GM23338 (cell line): ENCODE results near the gene METTL14. TPM values are rescaled to one million over a fixed set of nuclear protein-coding genes. Genes with fewer than 3 reads are reported as not detected.

Source experiments
- ATAC-seq: fragments of 200-7000 bp; cut with Tn5 transposase; 3 replicates; pipeline ENCODE4 v1.9.1; 2020
- DNase-seq: peaks from one replicate; pipeline ENCODE4 v3.0.0-alpha.2; 2015; ENCODE audit warnings: low spot score
- H2AFZ ChIP-seq: fragments of 200-600 bp; sonication (generic); 2 replicates; pipeline ENCODE4 v1.8.0; 2016; ENCODE audit warnings: antibody characterized with exemption, mild to moderate bottlenecking, moderate library complexity
- H3F3A ChIP-seq: fragments of 200-600 bp; sonication (generic); replicated peaks from 2 replicates; pipeline ENCODE4 v1.8.0; 2017; ENCODE audit warnings: antibody characterized with exemption, mixed run types, low read depth
- H3K27ac ChIP-seq: fragments of 200-600 bp; sonication (generic); 2 replicates; pipeline ENCODE4 v1.6.1; 2016; ENCODE audit warnings: low read depth
- H3K27me3 ChIP-seq: fragments of 200-600 bp; sonication (generic); 2 replicates; pipeline ENCODE4 v1.8.0; 2016; ENCODE audit warnings: mild to moderate bottlenecking, mixed run types, moderate library complexity; ENCODE audit not compliant: insufficient read depth
- H3K36me3 ChIP-seq: fragments of 200-600 bp; sonication (generic); 2 replicates; pipeline ENCODE4 v1.8.0; 2016; ENCODE audit warnings: mild to moderate bottlenecking; ENCODE audit not compliant: insufficient read depth
- H3K4me1 ChIP-seq: fragments of 200-600 bp; sonication (generic); 2 replicates; pipeline ENCODE4 v1.8.0; 2016; ENCODE audit warnings: mild to moderate bottlenecking, moderate library complexity; ENCODE audit not compliant: insufficient read depth
- H3K4me2 ChIP-seq: fragments of 200-600 bp; sonication (generic); 2 replicates; pipeline ENCODE4 v1.7.1; 2017; ENCODE audit warnings: mixed run types
- H3K4me3 ChIP-seq: fragments of 200-600 bp; sonication (generic); 2 replicates; pipeline ENCODE4 v1.6.1; 2016; ENCODE audit warnings: mixed run types
- H3K79me2 ChIP-seq: fragments of 200-600 bp; sonication (generic); replicated peaks from 2 replicates; pipeline ENCODE4 v1.8.0; 2017; ENCODE audit warnings: mild to moderate bottlenecking; ENCODE audit not compliant: insufficient read depth
- H3K9me2 ChIP-seq: fragments of 200-600 bp; sonication (generic); 2 replicates; pipeline ENCODE4 v1.8.0; 2017; ENCODE audit not compliant: insufficient read depth
- H4K20me1 ChIP-seq: fragments of 200-600 bp; sonication (generic); replicated peaks from 2 replicates; pipeline ENCODE4 v1.8.0; 2017; ENCODE audit warnings: mild to moderate bottlenecking; ENCODE audit not compliant: insufficient read depth
- H3K27ac Mint-ChIP-seq: 2 replicates; pipeline ENCODE4 v1.8.0; 2020; ENCODE audit warnings: inconsistent platforms, mild to moderate bottlenecking, moderate library complexity, mixed read lengths
- H3K27me3 Mint-ChIP-seq: 3 replicates; pipeline ENCODE4 v1.8.0; 2022; ENCODE audit warnings: low read depth, mild to moderate bottlenecking, moderate library complexity, mixed read lengths, inconsistent platforms; ENCODE audit not compliant: insufficient read depth, poor library complexity
- H3K36me3 Mint-ChIP-seq: 3 replicates; pipeline ENCODE4 v1.8.0; 2021; ENCODE audit warnings: low read depth, mild to moderate bottlenecking, inconsistent platforms, moderate library complexity, mixed read lengths
- H3K4me1 Mint-ChIP-seq: 3 replicates; pipeline ENCODE4 v1.8.0; 2020; ENCODE audit warnings: mild to moderate bottlenecking, inconsistent platforms, mixed read lengths
- H3K4me3 Mint-ChIP-seq: 3 replicates; pipeline ENCODE4 v1.8.0; 2021; ENCODE audit warnings: moderate library complexity, mild to moderate bottlenecking, inconsistent platforms, mixed read lengths
- H3K9me3 Mint-ChIP-seq: 3 replicates; pipeline ENCODE4 v1.8.0; 2020; ENCODE audit warnings: moderate library complexity, mild to moderate bottlenecking, inconsistent platforms, mixed read lengths
- CREB1 ChIP-seq: fragments of 250-450 bp; sonication (Bioruptor Pico); IDR thresholded peaks from 2 replicates; pipeline ENCODE4 v1.5.0; 2020; ENCODE audit warnings: low read depth, mild to moderate bottlenecking, moderate library complexity
- CTCF ChIP-seq, 2 experiments: fragments of 200-600 bp in 1 of 2; sonication (generic) in 1 of 2; conservative IDR thresholded peaks; 2 replicates each; pipeline versions ENCODE4 v1.5.1 to v1.6.1; 2016 to 2017; ENCODE audit warnings: antibody characterized with exemption in 2 of 2, low read depth in 2 of 2, mild to moderate bottlenecking in 2 of 2, moderate library complexity in 1 of 2
- EZH2 ChIP-seq: fragments of 200-600 bp; sonication (generic); IDR thresholded peaks from one replicate; pipeline ENCODE4 v1.8.0; 2017; ENCODE audit warnings: antibody characterized with exemption, mild to moderate bottlenecking, low read depth; ENCODE audit not compliant: unreplicated experiment
- EZH2phosphoT487 ChIP-seq: fragments of 200-600 bp; sonication (generic); IDR thresholded peaks from one replicate; pipeline ENCODE4 v1.8.1; 2018; ENCODE audit warnings: antibody characterized with exemption; ENCODE audit not compliant: unreplicated experiment
- JUNB ChIP-seq: IDR thresholded peaks from one replicate; pipeline ENCODE4 v1.6.1; 2016; ENCODE audit warnings: antibody characterized with exemption; ENCODE audit not compliant: unreplicated experiment
- NANOG ChIP-seq: IDR thresholded peaks from 2 replicates; pipeline ENCODE4 v1.6.1; 2016; ENCODE audit warnings: antibody characterized with exemption, borderline replicate concordance
- POLR2AphosphoS5 ChIP-seq: IDR thresholded peaks from 2 replicates; pipeline ENCODE4 v1.6.1; 2016; ENCODE audit warnings: antibody characterized with exemption, low read depth
- STAT1 ChIP-seq: IDR thresholded peaks from one replicate; pipeline ENCODE4 v1.6.1; 2016; ENCODE audit warnings: antibody characterized with exemption; ENCODE audit not compliant: unreplicated experiment
- ZNF114 ChIP-seq: fragments of 250-450 bp; sonication (Bioruptor Pico); IDR thresholded peaks from 2 replicates; pipeline ENCODE4 v1.5.0; 2020; ENCODE audit warnings: mild to moderate bottlenecking, moderate library complexity
- ZNF331 ChIP-seq: fragments of 250-450 bp; sonication (Bioruptor Pico); IDR thresholded peaks from 2 replicates; pipeline ENCODE4 v1.5.0; 2020; ENCODE audit warnings: low read depth, mild to moderate bottlenecking, moderate library complexity
- ZNF462 ChIP-seq: fragments of 250-450 bp; sonication (Bioruptor Pico); IDR thresholded peaks from 2 replicates; pipeline ENCODE4 v1.5.0; 2020; ENCODE audit warnings: mild to moderate bottlenecking, moderate library complexity
- polyA plus RNA-seq: library from polyadenylated mRNA; unstranded; fragments of >200 nt; fragmentation: Nextera tagmentation; extraction: Ambion mirVana; gene quantifications from 2 replicates; pipeline ENCODE4 v1.2.1, GENCODE V29; 2016
- total RNA-seq: library from RNA; depleted of rRNA; stranded (reverse); fragments of >200 nt; shearing (Covaris generic); gene quantifications from 2 replicates; pipeline ENCODE4 v1.2.3, GENCODE V29; 2014
- TF ChIP-seq, protein P1 (sequence below): IDR thresholded peaks from one replicate; pipeline ENCODE4 v1.6.1; 2018; ENCODE audit warnings: antibody characterized with exemption; ENCODE audit not compliant: unreplicated experiment
- TF ChIP-seq, protein P2 (sequence below): IDR thresholded peaks from 2 replicates; pipeline ENCODE4 v1.6.1; 2016; ENCODE audit warnings: antibody characterized with exemption

METTL14 gene
- total and polyA plus RNA-seq, 2 experiments from 2014 or later = 39.3 to 56.8 TPM

- Mint-ChIP-seq H3K27me3 (peaks cover 2% of the 10 kb centered on the region), H3K27ac (no peak overlapping the region), H3K9me3 (no peaks in the 10 kb centered on the region), H3K36me3 (peaks cover 47% of the 10 kb centered on the region; the same call in 2 of the 3 replicates), H3K4me3 (no peak overlapping the region), H3K4me1 (peaks cover 3% of the 10 kb centered on the region; the same call in 2 of the 3 replicates)
- Histone ChIP-seq H4K20me1 (0 out of 2 replicates have a peak, but pooled peaks cover 4% of the 10 kb centered on the region), H3K4me3 (no peak overlapping the region), H3K4me2 (no peak overlapping the region), H3F3A (peaks cover 3% of the 10 kb centered on the region; the same call in 1 of the 2 replicates), H3K27me3 (no peaks in the 10 kb centered on the region), H3K27ac (no peak overlapping the region), H3K79me2 (no peaks in the 10 kb centered on the region), H3K9me2 (no peaks in the 10 kb centered on the region), H3K36me3 (peaks cover 26% of the 10 kb centered on the region), H3K4me1 (0 out of 2 replicates have a peak, but pooled peaks cover 6% of the 10 kb centered on the region), H2AFZ (no peak overlapping the region)
- DNase-seq (no peak), ATAC-seq (no peak)
- TF ChIP-seq ZNF114 (CRISPR knock-in tag) (no peak), CREB1 (CRISPR knock-in tag) (no peak), EZH2phosphoT487 (no peak), EZH2 (no peak), JUNB (no peak), CTCF (conservative IDR thresholded peaks at IDR 0.05; ENCODE audit: low read depth in 2 of 2) (no peak), ZNF462 (no peak), STAT1 (no peak), NANOG (no peak), POLR2AphosphoS5 (no peak), ZNF331 (no peak)
- TF ChIP-seq, protein P1, sequence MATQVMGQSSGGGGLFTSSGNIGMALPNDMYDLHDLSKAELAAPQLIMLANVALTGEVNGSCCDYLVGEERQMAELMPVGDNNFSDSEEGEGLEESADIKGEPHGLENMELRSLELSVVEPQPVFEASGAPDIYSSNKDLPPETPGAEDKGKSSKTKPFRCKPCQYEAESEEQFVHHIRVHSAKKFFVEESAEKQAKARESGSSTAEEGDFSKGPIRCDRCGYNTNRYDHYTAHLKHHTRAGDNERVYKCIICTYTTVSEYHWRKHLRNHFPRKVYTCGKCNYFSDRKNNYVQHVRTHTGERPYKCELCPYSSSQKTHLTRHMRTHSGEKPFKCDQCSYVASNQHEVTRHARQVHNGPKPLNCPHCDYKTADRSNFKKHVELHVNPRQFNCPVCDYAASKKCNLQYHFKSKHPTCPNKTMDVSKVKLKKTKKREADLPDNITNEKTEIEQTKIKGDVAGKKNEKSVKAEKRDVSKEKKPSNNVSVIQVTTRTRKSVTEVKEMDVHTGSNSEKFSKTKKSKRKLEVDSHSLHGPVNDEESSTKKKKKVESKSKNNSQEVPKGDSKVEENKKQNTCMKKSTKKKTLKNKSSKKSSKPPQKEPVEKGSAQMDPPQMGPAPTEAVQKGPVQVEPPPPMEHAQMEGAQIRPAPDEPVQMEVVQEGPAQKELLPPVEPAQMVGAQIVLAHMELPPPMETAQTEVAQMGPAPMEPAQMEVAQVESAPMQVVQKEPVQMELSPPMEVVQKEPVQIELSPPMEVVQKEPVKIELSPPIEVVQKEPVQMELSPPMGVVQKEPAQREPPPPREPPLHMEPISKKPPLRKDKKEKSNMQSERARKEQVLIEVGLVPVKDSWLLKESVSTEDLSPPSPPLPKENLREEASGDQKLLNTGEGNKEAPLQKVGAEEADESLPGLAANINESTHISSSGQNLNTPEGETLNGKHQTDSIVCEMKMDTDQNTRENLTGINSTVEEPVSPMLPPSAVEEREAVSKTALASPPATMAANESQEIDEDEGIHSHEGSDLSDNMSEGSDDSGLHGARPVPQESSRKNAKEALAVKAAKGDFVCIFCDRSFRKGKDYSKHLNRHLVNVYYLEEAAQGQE = no peak
- TF ChIP-seq, protein P2, sequence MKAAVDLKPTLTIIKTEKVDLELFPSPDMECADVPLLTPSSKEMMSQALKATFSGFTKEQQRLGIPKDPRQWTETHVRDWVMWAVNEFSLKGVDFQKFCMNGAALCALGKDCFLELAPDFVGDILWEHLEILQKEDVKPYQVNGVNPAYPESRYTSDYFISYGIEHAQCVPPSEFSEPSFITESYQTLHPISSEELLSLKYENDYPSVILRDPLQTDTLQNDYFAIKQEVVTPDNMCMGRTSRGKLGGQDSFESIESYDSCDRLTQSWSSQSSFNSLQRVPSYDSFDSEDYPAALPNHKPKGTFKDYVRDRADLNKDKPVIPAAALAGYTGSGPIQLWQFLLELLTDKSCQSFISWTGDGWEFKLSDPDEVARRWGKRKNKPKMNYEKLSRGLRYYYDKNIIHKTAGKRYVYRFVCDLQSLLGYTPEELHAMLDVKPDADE = no peak
Measured at GRCh38 chr4:118736900-118737299, 51.7 kb downstream of the METTL14 start.
